ENCODE results near the gene SPA17.

SPA17 gene

GRCh38 chr11:124717786-124718651 is 44.3 kb downstream of the SPA17 start:
- no peak for TF ChIP-seq CTCF (conservative IDR thresholded peaks at IDR 0.05; ENCODE audit: low read depth, low read length)
- Histone ChIP-seq H3K27me3 (ENCODE audit: insufficient read depth, low read depth) (no peaks in the 10 kb centered on the region), H3K79me2 (ENCODE audit: insufficient read depth, low read depth) (no peaks in the 10 kb centered on the region), H4K20me1 (ENCODE audit: insufficient read depth) (no peaks in the 10 kb centered on the region), H3K4me3 (IDR thresholded peaks at IDR 0.05; ENCODE audit: insufficient read depth, low read depth, low read length) (no peak overlapping the region), H3K27ac (no peak overlapping the region), H2AFZ (ENCODE audit: low read depth) (no peak overlapping the region), H3K9ac (no peak overlapping the region), H3K36me3 (ENCODE audit: insufficient read depth) (no peaks in the 10 kb centered on the region), H3K4me1 (ENCODE audit: low read depth, poor library complexity, severe bottlenecking) (no peaks in the 10 kb centered on the region), H3K4me2 (no peak overlapping the region)

GRCh38 chr11:124718801-124719200 is 45.1 kb downstream of the SPA17 start:
- Histone ChIP-seq H3K4me3 (IDR thresholded peaks at IDR 0.05; ENCODE audit: insufficient read depth, low read depth, low read length) (no peak overlapping the region), H2AFZ (ENCODE audit: low read depth) (no peak overlapping the region), H3K4me1 (ENCODE audit: low read depth, poor library complexity, severe bottlenecking) (no peaks in the 10 kb centered on the region), H3K27ac (no peak overlapping the region), H3K4me2 (no peak overlapping the region), H3K9ac (no peak overlapping the region), H3K27me3 (ENCODE audit: insufficient read depth, low read depth) (no peaks in the 10 kb centered on the region), H3K79me2 (ENCODE audit: insufficient read depth, low read depth) (no peaks in the 10 kb centered on the region), H3K36me3 (ENCODE audit: insufficient read depth) (no peaks in the 10 kb centered on the region), H4K20me1 (ENCODE audit: insufficient read depth) (no peaks in the 10 kb centered on the region)
- TF ChIP-seq CTCF (conservative IDR thresholded peaks at IDR 0.05; ENCODE audit: low read depth, low read length), result no peak

GRCh38 chr11:124719534-124719933 is 45.8 kb downstream of the SPA17 start:
- no peak overlapping the region for H3K9ac ChIP-seq
- no peaks in the 10 kb centered on the region for H3K79me2 ChIP-seq (ENCODE audit: insufficient read depth, low read depth)
- no peaks in the 10 kb centered on the region for H4K20me1 ChIP-seq (ENCODE audit: insufficient read depth)
- H3K4me1 ChIP-seq (ENCODE audit: low read depth, poor library complexity, severe bottlenecking), result no peaks in the 10 kb centered on the region
- no peak overlapping the region for H3K4me3 ChIP-seq (IDR thresholded peaks at IDR 0.05; ENCODE audit: insufficient read depth, low read depth, low read length)
- no peaks in the 10 kb centered on the region for H3K27me3 ChIP-seq (ENCODE audit: insufficient read depth, low read depth)
- H2AFZ ChIP-seq (ENCODE audit: low read depth), result no peak overlapping the region
- H3K36me3 ChIP-seq (ENCODE audit: insufficient read depth), result no peaks in the 10 kb centered on the region
- H3K4me2 ChIP-seq, result no peak overlapping the region
- TF ChIP-seq CTCF (conservative IDR thresholded peaks at IDR 0.05; ENCODE audit: low read depth, low read length), result no peak
- no peak overlapping the region for H3K27ac ChIP-seq

GRCh38 chr11:124722176-124722575 is 48.5 kb downstream of the SPA17 start:
- Histone ChIP-seq H3K79me2 (ENCODE audit: insufficient read depth, low read depth) (no peaks in the 10 kb centered on the region), H3K27ac (no peak overlapping the region), H3K4me2 (no peak overlapping the region), H3K36me3 (ENCODE audit: insufficient read depth) (no peaks in the 10 kb centered on the region), H3K4me1 (ENCODE audit: low read depth, poor library complexity, severe bottlenecking) (no peaks in the 10 kb centered on the region), H2AFZ (ENCODE audit: low read depth) (no peak overlapping the region), H4K20me1 (ENCODE audit: insufficient read depth) (no peaks in the 10 kb centered on the region), H3K27me3 (ENCODE audit: insufficient read depth, low read depth) (no peaks in the 10 kb centered on the region), H3K4me3 (IDR thresholded peaks at IDR 0.05; ENCODE audit: insufficient read depth, low read depth, low read length) (no peak overlapping the region), H3K9ac (no peak overlapping the region)
- no peak for TF ChIP-seq CTCF (conservative IDR thresholded peaks at IDR 0.05; ENCODE audit: low read depth, low read length)
